GM19240 (cell line): Measurements from ENCODE around the gene CACNG7.

Experiments
- DNase-seq: peaks from one replicate; pipeline ENCODE4 v3.0.0; 2011; ENCODE audit warnings: low spot score; ENCODE audit not compliant: insufficient read length

Gene CACNG7

DNA sequence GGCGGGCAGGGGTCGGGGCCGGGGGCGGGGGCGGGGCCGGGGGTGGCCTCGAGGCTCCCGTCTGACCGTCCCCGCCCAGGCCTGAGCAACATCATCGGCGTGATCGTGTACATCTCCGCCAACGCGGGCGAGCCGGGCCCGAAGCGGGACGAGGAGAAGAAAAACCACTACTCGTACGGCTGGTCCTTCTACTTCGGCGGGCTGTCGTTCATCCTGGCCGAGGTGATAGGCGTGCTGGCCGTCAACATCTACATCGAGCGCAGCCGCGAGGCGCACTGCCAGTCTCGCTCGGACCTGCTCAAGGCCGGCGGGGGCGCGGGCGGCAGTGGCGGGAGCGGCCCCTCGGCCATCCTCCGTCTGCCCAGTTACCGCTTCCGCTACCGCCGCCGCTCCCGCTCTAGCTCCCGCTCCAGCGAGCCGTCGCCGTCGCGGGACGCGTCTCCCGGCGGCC is 72.9 kb downstream of the CACNG7 start:
- no peak for DNase-seq

DNA sequence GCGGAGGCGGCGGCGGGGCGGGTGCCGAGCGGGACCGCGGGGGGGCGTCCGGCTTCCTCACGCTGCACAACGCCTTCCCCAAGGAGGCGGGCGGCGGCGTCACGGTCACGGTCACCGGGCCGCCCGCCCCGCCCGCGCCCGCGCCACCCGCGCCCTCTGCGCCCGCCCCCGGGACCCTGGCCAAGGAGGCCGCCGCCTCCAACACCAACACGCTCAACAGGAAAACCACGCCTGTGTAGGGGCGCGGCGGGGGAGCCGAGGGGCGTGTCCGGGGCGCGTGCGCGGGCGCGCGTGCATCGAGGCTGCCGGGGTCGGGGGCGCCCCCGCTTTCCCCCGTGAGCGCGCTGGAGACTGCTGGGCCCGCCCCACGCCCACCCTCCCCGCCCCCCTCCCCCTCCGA is 73.5 kb downstream of the CACNG7 start:
- no peak for DNase-seq

DNA sequence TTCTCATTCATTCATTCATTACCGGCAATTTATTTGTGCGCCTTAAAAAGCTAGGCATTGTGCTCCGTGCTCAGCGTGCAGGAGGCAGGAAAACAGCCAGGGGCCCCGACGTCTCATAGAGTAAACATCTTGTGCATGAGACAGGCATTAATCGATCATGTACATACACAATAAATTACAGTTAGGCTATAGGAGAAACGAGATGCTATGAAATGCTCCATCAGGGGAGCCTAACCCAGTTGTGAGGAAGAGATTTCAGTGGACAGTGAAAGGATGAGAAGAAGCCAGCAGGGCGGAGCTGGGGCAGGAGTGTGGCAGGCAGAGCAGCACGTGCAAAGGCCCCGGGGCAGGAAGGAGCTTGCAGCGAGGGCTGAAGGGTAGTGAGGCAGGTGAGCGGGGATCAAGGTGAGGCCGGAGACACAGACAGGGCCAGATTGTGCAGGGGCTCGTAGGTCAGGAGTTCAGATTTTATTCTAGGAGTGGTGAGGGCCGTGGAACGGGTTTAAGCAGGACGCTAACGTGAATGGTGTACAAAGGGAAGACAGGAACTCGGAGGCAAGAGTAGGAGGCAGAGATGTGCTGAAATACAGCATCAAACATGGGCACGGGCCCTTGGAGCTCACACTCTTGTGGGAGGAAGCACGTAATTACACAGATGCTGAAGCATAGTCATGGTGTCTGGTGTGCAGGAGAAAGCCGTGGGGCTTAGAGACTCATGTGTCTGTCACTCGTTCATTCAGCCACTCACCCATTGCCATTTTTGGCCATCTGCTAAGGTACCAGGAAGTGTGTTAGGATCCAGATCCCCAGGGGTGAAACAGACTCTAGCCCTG is 74.6 kb downstream of the CACNG7 start:
- no peak for DNase-seq

DNA sequence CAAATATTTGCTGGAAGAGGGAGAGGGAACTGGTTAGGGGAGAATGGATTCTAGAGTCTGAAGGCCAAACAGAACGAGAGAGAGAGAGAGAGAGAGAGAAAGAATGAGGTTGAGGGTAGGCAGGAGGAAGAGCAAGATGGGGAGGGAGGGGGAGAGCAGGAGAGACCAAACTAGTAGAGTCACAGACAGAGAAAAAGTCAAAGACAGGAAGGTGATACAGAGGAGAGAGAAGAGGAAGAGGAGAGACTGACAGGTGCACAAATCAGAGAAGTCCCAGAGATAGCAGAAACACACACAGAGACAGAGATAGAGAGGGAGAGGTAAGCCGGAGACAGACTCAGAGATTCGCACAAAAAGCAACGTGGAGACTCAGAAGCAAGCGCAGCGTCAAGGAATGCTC is 76.8 kb downstream of the CACNG7 start:
- DNase-seq: no peak

DNA sequence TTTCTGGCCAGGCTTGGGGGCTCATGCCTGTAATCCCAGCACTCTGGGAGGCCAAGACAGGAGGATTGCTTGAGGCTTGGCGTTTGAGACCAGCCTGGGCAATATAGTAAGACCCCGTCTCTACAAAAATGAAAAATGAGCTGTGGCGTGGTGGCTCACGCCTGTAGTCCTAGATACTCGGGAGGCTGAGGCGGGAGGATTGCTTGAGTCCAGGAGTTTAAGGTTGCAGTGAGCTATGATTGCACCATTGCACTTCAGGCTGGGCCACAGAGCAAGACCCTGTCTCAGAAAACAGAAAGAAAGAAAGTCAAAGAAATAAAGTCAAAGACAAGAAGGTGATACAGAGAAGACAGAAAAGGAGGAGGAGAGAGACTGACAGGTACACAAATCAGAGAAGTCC is 79.9 kb downstream of the CACNG7 start:
- DNase-seq: no peak

DNA sequence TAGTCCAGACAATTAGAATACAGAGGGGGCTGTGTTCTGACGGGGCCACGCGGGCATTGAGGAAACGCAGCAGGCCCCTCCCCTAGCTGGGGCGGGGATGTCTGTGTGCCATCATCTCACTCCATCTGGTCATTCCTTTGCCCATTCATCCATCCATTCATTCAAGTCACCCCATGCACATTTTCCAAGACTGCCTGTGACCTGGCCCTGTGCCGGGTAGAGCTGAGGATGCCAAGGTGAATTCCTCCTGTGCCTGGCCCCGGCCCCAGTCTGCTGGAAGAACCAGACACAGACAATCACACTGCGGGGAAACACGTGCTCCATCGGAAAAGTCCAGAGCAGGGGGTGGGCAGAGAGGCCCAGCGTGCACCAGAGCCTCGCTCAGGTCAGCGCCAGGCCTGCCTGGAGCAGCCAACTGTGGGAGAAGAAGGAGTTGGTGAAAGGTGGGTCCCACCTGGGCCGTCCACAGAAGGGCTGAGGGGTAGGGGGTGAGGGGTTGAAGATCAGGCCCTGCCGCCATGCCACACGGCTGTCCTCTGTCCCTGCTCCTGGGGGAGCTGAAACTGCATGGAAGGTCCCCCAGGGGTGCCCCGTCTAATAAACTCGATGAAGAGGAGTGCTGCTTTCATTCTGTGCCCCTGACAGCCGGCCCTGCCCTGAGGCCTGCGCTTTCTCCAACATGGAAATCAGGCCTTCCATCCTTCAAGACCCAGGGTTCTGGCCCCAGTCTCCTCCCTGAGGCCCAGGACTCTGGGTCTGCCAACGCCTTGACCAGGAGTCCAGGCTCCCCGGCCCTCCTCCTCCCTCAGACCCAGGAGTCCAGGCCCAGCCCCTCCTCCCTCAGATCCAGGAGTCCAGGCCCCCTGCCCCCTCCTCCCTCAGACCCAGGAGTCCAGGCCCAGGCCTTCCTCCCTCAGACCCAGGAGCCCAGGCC is 80.8 kb downstream of the CACNG7 start:
- DNase-seq: no peak

DNA sequence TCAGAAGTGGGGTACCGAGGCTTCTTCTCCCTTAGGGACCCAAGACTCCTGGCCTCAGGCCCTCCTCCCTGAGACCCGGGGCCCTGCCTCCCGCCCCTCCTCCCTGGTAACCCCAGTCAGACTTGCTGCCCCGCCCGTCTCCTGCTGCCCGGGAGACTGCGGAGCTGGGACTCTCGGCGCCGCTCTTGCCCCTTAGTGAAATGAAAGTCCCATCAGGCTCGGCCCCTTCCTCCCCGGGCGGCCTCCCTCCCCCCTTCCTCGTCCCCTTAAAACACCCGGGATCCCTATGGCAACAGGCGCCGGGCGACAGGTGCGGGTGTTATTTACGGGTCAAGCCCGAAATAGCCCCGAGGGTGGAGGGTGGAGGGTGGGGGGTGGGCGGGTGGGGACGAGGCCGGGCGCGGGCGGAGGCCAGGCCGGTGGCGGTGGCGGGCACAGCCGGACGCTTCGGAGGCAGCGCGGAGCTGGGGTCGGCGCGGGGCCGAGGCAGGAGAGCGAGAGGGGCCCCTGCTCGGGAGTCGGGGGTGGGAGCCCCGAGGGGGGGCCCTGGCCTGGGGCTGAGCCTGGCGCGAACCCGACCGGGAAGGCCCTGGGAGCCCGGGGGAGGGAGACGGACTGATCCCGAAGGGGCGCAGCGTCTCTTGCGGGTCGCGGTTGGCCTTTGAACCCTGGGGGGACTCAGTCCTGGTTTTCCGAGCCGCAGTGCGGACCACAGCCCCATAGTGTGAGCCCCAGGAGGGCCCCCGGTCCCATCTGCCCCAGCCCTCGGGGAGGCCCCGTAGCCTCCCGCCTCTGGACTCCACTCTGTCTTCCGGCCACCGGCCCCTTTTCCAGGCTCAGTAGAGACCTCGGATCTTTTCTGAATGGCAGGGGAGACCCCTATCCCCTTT is 82.4 kb downstream of the CACNG7 start, which contains the start of gene CACNG6:
Gene CACNG6, plus strand, starts transcription at position 414 of the 890 bp plus-strand sequence. CDS start 1,241 bp downstream, outside the sequence.
- no peak for DNase-seq

DNA sequence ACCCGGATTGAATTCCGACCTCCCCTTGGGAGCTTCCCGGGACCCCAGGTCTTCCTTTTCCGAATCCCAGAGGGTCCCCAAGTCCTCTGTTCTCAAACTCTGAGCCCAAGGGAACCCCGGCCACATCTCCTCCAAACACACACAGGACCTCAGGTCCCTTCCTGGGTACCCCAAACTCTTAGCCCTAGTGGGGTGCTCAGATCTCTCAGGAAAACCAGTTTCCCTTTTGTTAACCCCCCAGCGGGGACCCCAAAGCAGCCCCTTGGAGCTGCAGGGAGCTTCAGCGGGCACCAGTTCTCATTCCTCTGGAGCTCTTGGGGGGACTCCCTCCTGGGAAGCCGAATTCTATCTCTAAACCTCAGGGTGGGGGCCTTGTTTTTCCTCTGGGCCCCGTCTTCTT is 83.1 kb downstream of the CACNG7 start:
- no peak for DNase-seq

DNA sequence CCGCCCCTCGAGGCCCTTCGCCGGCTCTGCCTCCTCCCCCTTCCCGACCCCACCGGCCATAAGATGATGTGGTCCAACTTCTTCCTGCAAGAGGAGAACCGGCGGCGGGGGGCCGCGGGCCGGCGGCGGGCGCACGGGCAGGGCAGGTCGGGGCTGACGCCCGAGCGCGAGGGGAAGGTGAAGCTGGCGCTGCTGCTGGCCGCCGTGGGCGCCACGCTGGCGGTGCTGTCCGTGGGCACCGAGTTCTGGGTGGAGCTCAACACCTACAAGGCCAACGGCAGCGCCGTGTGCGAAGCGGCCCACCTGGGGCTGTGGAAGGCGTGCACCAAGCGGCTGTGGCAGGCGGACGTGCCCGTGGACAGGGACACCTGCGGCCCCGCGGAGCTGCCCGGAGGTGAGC is 83.7 kb downstream of the CACNG7 start:
- no peak for DNase-seq

DNA sequence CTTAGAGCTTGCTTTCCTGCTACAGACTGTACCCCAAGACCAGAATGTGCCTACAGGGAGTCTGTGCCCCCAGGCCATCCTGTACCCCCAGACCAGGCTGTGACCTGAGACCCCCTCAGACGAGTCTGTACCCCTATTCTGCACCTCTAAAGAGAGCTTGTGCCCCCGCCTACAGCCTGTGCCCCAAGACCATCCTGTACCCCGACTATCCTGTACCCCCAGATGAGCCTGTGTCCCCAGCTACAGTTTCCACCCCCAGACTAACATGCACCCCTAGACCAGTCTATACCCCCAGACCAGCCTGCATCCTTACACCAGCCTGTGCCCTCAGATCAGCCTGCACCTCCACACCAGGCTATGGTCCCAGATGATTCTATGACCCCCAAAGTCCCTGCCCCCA is 84.4 kb downstream of the CACNG7 start:
- DNase-seq: no peak
